ENCODE measurements around the gene TMEM135. TPM values are rescaled to one million over a fixed set of nuclear protein-coding genes. Genes with fewer than 3 reads are reported as not detected.
A peak's percentile ranks its signal among the peaks of the same experiment; 100 is the strongest.
"Not testable (repeated sequence)": the region's sequence is repeated elsewhere in the genome, so short reads cannot be mapped to it uniquely, and the experiment has no call there.

The TMEM135 gene
- 15.8 and 21.1 TPM in 2 replicates for total RNA-seq

DNA sequence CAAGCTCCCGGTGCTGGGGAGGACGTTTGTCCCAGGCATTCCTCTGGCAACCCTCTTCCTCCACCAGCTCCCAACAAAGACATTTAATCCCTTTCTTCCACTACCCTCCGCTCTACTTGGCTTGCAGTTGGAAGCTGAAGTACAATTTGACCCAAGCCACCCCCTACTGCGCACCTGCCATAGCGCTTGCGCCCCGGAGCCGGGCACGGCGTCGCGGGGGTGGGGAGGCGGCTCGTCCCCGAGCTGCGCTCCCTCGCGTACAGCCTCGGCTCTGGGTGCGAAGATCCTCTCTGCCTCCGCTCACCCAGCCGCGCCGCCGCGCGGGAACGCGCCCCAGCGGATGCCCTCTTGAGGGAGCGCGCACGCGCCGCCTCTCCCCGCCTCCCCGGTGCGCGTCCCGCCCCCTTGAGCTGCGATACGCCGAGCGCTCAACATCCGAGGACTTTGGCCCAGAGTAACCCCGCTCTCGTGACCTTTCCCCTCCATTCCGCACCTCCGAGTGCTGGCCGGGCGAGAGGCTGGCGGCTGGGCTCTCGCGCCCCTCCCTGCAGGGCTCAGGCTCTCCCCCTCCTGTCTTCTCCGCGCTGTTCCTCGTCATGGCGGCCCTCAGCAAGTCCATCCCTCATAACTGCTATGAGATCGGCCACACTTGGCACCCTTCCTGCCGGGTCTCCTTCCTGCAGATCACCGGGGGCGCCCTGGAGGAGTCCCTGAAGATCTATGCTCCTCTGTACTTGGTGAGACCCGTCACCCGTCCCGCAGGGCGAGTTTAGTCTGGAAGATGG is at the start of gene TMEM135:
Gene TMEM135 (plus strand): TSS at position 485 of the 785 bp plus-strand sequence. CDS start 112 bp downstream, at position 597.
- peak; percentile 64 for DNase-seq (ENCODE audit: low read depth, low spot score)

GRCh38 chr11:86988351-86988881 is 49.3 kb upstream of the TMEM135 start:
- no peak for DNase-seq (ENCODE audit: low read depth, low spot score)

GRCh38 chr11:86990031-86990430 is 47.7 kb upstream of the TMEM135 start:
- DNase-seq (ENCODE audit: low read depth, low spot score), result no peak

- no peak for DNase-seq (ENCODE audit: low read depth, low spot score)
Observed at GRCh38 chr11:86990515-86990914, 47.2 kb upstream of the TMEM135 start.

- no peak for DNase-seq (ENCODE audit: low read depth, low spot score)
Observed at GRCh38 chr11:86991341-86991740, 46.4 kb upstream of the TMEM135 start.

- not testable (repeated sequence) for DNase-seq (ENCODE audit: low read depth, low spot score)
Observed at GRCh38 chr11:86992340-86992739, 45.4 kb upstream of the TMEM135 start.

DNA sequence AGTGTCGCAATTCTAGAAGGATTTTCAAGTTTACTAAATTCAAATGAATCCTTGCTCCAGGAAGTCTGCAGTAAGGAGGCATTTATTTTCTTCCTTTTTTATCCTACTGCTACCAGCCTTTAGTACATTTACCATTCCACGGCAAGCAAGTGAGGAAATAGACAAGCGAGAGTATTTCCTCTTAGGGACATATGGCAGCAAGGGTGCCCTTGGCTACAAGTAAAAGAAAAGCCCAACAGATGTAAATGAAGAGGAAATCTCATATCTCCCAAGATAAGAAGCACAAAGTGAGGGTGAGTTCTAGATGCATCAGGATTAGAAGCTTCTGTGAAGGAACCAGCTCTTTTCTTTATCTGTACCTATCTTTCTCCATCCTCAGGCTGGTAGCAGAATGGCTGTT is 44.7 kb upstream of the TMEM135 start:
- no peak for DNase-seq (ENCODE audit: low read depth, low spot score)

DNA sequence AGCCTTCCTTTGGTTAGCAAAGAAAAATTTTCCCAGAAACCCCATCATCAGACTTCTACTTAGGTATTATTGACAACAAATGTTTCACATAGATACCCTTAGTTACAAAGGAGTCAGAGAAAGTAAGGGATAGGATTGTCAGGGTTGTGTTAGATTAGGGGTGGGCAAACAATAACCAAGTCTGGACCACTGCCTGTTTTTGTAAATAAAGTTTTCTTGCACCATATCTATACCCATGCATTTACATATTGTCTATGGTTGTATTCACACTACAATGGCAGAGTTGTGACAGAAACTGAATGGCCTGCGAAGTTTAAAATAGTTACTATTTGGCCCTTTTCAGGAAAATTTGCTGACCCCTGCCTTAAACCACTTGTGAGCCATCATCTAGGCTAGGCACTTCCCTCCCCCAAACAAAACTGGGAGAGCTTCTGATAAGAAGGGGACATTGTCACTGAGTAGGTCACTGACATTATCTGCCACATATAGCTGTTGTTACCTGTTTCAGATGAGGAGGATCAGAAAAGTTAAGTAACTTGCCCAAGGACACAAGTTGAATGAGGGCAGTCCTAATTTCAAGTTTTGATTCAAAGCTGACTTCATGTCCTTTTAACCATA is 40.7 kb upstream of the TMEM135 start:
- DNase-seq (ENCODE audit: low read depth, low spot score), result no peak

DNA sequence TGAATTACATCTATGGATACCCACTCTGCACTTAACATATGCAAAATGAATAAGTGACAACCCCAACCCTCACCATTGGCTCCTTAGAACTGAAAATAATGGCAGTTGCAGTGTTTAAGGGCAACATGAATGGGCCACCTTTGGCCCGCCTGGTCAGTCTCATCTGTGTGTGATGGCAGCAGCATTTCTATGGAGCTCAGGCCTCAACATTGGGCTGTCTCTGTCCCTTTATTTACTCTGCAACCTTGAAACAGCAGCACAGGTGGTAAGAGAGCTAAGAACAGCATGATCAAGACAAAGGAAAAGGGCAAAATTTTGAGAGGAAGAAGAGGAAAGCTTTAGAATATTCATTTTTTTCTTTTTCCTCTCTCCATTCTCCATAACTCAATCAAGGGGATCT is 38.3 kb upstream of the TMEM135 start:
- no peak for DNase-seq (ENCODE audit: low read depth, low spot score)

DNA sequence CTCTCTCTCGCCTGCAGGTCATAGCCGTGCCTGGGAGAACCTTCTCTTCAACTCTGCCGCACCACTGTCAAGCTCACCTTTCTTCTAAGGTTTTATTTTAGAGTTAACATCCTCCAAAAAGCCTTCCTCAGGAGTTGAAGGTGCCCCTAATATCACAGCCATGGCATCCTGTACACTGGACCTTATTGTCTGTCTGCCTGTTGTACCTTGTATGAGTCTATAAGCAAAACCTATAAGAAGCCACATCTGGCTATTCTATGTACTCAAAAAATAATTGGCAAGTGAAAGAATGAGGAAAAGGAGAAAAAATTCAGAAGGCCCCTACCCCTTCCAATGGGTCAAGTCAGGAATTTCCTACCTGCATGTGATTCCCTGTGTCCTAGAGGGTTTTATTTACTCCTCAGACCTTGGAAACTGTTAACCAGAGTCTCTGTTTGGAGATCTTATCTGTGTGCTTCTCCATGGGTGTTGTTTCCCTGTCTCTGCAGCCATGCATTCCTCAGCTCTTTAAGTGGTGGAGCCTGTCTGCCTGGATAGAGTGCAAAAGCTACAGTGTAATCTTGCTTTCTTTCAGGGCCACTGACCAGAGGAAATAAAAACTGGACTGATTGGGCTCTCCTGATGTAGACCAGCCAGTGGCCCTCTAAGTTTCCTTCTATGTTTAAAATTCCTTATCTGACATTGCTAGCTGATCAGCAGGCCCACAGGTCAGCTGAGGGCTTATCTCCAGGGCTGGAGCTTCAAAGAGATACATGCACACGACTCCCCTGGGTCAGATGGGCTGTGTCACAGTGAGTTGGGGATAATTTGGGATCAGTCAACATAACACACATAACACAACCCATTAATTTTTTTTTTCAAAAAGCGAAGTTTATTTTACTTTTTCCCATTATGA is 37.6 kb upstream of the TMEM135 start:
- no peak for DNase-seq (ENCODE audit: low read depth, low spot score)

DNA sequence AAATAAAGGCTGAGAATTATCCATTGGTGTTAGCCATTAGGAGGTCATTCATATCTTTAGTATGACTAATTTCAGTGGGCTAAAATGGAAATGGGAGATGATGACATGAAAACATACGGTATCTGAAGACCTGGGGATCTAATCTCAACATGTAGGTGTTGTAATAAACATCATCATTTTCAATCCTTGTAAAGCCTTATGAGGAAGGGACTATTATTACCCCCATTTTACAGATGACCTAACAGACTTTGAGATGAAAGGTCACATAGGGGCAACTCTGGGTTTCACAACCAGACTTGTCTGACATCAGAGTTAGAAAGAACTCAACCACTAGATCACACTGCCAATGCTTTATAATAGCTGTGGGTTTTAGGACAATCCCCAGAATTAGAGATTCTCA is 34.8 kb upstream of the TMEM135 start:
- no peak for DNase-seq (ENCODE audit: low read depth, low spot score)

GRCh38 chr11:87004281-87004680 is 33.5 kb upstream of the TMEM135 start:
- not testable (repeated sequence) for DNase-seq (ENCODE audit: low read depth, low spot score)

GRCh38 chr11:87005569-87005921 is 32.2 kb upstream of the TMEM135 start:
- no peak for DNase-seq (ENCODE audit: low read depth, low spot score)

- no peak for DNase-seq (ENCODE audit: low read depth, low spot score)
Observed at GRCh38 chr11:87006035-87006434, 31.7 kb upstream of the TMEM135 start.

- no peak for DNase-seq (ENCODE audit: low read depth, low spot score)
Observed at GRCh38 chr11:87007963-87008362, 29.8 kb upstream of the TMEM135 start.

DNA sequence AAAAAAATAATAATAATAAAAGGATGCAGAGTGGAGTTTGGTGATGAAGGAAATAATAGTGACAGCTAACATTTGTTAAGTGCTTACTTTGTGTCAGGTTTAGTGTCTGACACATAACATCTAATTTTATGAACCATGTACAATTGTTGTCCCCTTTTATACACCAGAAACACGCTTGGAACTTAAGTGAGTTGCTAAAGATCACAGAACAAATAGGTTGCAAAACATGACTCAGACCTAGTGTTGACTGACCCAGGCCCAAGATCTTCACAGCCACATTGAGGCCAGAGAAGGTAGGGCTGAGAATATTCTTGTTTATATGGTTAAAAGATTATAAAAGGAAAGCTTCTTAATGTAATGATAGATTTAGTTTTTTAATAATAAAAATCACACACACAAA is 25.6 kb upstream of the TMEM135 start:
- no peak for DNase-seq (ENCODE audit: low read depth, low spot score)

GRCh38 chr11:87012673-87013072 is 25.1 kb upstream of the TMEM135 start:
- no peak for DNase-seq (ENCODE audit: low read depth, low spot score)

DNA sequence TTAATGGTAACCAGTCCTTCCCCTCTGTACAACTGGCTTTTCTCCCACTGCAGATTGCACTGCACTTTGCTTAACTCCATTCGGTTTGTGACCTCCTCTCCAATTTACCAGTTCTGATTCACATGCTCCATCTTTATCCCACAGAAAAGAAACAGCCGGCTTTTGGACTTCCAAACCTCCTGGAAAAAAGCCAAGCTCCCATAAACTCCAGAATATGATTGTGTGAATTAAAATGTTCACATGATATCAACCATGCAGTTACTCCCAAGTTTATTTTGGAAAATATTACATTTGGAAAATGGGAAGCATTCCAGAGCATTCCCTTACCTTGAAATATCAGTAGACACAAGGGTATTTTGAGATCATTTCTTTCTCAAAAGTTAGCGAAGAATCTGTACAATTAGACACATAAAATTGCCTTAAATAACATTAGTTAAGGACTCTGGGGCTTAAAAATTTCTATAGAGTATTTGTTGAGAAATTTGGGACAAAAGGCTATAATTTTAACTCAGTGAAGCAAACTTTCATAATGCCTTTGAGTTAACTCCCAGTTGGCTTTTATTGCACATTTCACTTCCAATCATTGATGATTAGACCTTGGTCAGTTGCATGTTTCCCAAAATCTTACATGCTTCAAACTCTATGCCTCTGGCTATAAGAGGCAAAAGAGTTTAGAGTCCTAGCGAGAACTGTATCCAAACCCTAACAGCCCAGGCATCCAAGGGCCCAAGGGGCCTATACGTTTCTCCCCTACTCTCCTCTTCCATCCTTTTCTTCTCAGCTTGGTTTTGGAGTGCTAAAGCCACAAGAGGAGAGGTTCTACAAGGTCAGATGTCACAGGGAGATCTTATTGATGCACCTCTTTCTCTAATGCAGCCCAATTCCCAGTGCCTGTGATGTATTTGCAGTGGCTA is 23.6 kb upstream of the TMEM135 start:
- DNase-seq (ENCODE audit: low read depth, low spot score), result no peak

GRCh38 chr11:87015645-87016044 is 22.1 kb upstream of the TMEM135 start:
- no peak for DNase-seq (ENCODE audit: low read depth, low spot score)

- DNase-seq (ENCODE audit: low read depth, low spot score), result no peak
Observed at GRCh38 chr11:87019613-87020271, 18.0 kb upstream of the TMEM135 start.

All from pulmonary artery endothelial cell (primary cell).